GM19043 (cell line): ENCODE results near the gene GDI1.

Experiments used
- ATAC-seq: cut with Tn5 transposase; IDR thresholded peaks from one replicate; pipeline ENCODE4 v1.9.1; 2021; ENCODE audit warnings: low read depth; ENCODE audit not compliant: unreplicated experiment

GDI1 gene

GRCh38 chrX:154408659-154409221, 28.2 kb upstream of the GDI1 start:
- peak; percentile 23 for ATAC-seq

- ATAC-seq = peak; percentile 48
Measured at GRCh38 chrX:154409222-154409871, 27.6 kb upstream of the GDI1 start, which contains the start of gene DNASE1L1. Gene DNASE1L1 (minus strand): TSS chrX:154409254. CDS start chrX:154405568, 3,686 bp downstream.

- ATAC-seq = no peak
Measured at GRCh38 chrX:154411981-154412340, 25.0 kb upstream of the GDI1 start.

- no peak for ATAC-seq
Measured at GRCh38 chrX:154412468-154412867, 24.5 kb upstream of the GDI1 start.

- no peak for ATAC-seq
Measured at GRCh38 chrX:154413142-154413541, 23.8 kb upstream of the GDI1 start.

GRCh38 chrX:154417157-154417556, 19.8 kb upstream of the GDI1 start:
- no peak for ATAC-seq

- ATAC-seq = no peak
Measured at GRCh38 chrX:154419189-154419588, 17.8 kb upstream of the GDI1 start.

GRCh38 chrX:154419688-154420401, 17.1 kb upstream of the GDI1 start:
- ATAC-seq = no peak

GRCh38 chrX:154420402-154420756, 16.6 kb upstream of the GDI1 start:
- no peak for ATAC-seq

GRCh38 chrX:154426916-154427770, 9.8 kb upstream of the GDI1 start:
- no peak for ATAC-seq

GRCh38 chrX:154428176-154429171, 8.5 kb upstream of the GDI1 start, which contains the start of gene ATP6AP1:
Gene ATP6AP1 (plus strand): TSS chrX:154428677. CDS start chrX:154428693, 16 bp downstream.
- ATAC-seq = peak; percentile 97

GRCh38 chrX:154429711-154430110, 7.2 kb upstream of the GDI1 start:
- no peak for ATAC-seq

- ATAC-seq = no peak
Measured at GRCh38 chrX:154430479-154430878, 6.5 kb upstream of the GDI1 start.

- no peak for ATAC-seq
Measured at GRCh38 chrX:154430916-154431315, 6.0 kb upstream of the GDI1 start.

GRCh38 chrX:154431341-154431740, 5.6 kb upstream of the GDI1 start:
- no peak for ATAC-seq

GRCh38 chrX:154432210-154432609, 4.7 kb upstream of the GDI1 start:
- ATAC-seq = no peak

GRCh38 chrX:154433605-154434004, 3.3 kb upstream of the GDI1 start:
- ATAC-seq = no peak

GRCh38 chrX:154434394-154435168, 2.4 kb upstream of the GDI1 start:
- no peak for ATAC-seq

GRCh38 chrX:154435171-154435733, 1.7 kb upstream of the GDI1 start:
- ATAC-seq = no peak
